GM21786 (cell line): ENCODE results near the gene IQCH.

ENCODE experiments used
- ATAC-seq: cut with Tn5 transposase; IDR thresholded peaks from one replicate; pipeline ENCODE4 v1.9.1; 2021; ENCODE audit not compliant: unreplicated experiment

The IQCH gene

DNA sequence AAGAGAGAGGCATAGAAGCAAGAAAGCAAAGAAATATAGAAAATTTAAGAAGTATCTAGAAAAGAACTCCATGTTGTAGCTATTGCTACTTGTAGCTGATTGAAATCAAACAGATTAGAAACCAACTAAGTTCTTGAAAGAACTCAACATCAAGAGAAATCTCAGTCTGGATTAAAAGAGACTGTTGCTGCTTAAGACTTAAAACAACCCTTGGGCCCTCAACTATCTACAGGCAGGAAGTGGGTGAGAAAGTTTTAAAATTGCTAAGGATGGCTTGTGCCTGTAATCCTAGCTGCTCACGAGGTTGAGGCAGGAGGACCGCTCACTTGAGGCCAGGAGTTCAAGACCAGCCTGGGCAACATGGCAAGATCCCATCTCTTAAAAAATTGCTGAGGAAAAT lies 227.1 kb downstream of the IQCH start:
- ATAC-seq = no peak

DNA sequence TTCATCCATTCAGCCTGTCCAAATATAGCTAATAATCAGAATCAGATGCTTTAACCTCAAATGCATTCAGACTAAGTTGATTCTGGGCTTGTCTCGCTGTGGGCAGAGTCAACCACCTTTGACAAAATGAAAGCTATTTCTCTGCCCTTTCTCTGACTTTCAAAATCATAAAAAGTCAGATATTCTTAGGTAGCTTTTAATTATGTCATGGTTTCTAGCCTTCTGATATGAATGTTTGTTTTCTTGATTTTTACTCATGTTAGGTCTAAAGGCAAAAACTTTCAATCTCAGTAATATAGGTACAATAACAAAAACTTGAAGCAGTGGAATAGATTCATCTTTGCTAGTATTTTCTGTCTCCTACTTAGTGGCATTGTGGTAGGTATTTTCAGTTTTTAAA lies 241.0 kb downstream of the IQCH start:
- no peak for ATAC-seq

DNA sequence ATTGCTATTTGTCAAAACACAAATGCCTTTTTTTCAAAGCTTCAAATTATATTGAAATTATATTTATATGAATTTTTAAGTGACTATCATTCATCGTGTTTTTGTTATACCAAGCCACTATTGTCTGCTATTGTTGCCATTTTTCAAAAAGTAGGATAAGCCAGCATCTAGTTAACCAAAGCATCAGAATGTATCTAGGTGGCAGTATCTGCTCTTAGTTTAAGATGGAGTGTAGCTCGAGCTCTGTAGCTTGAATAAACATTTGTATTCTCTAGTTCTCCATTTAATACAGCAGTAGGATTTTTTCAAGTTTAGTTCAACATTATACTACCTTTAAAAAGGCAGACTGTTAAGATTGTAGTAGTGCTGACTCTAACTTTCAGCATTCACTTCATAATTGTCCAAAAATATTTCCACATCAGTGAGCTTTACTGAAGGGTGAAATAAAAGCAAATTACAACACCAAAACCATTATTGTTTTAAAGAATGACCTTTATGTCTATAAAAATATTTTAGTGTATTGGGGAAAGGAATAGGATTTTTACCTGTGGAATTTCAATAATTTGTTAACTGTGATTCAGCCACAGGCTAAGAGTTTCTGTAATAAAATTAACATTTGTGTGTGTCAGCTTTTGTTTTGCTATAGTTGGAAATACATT lies 246.7 kb downstream of the IQCH start:
- ATAC-seq = no peak

DNA sequence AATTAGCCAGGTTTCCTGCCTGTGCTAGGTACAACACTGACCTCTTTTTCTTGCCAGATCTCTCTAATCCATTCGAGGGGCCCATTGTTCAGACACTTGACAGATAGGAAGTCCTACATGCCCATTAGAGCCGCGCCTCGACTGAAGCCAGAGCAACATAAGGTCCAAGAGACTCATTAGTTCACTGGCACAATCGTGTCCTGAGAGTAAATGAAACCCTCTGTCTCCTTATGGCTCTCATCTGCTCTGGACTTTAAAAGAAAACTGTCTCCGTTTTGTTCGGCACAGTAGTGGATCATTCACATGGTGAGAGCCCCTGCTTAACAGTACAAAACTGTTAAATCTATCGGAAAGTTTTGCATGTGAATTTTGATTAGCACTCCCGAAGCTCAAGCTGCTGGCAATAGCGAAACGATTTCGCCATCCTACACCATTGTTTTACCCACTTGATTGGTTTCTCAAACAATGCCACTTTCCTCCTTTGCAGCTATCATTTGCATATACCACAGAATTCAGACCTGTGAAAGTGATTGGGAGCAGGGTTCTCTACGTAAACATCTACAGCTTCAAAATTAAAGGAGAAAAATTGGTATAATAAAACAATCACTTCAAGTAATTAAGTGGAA lies 247.4 kb downstream of the IQCH start:
- ATAC-seq = no peak

DNA sequence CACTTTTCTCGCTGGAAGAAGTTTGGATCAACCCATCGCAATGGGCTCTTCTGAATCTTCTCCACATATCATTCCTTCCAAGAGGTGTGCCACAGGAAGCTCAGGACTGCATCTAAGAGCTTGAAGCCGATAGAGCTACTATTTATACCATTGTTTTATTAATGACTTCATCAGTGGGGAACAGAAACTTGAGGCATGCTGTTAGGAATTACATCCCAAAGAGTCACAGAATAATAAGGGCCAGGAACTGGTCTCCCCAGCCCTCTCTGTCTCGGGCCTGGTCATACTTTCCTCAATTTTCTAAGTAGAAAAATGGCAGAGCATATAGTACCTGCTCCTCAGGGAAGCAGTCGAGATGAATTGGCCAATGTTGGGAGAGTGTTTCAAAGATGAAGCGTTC lies 249.5 kb downstream of the IQCH start:
- ATAC-seq = no peak

DNA sequence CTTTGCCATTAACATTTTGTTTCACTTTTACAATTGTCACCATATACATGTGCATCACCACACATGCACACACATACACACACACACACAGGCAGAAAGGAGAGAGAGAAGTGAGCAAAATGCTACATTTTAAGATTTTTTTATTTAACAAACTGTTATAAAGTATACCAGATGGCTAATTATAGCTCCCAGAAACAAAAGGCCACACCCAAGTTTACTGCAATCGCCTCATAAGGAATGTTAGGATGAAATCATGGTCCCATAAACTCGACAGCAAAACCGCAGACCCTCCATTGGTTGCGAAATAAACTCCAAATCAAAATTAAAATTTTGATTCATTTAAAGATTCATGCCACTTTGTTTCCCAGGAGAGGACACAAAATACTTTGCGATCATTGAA lies 250.2 kb downstream of the IQCH start:
- no peak for ATAC-seq

DNA sequence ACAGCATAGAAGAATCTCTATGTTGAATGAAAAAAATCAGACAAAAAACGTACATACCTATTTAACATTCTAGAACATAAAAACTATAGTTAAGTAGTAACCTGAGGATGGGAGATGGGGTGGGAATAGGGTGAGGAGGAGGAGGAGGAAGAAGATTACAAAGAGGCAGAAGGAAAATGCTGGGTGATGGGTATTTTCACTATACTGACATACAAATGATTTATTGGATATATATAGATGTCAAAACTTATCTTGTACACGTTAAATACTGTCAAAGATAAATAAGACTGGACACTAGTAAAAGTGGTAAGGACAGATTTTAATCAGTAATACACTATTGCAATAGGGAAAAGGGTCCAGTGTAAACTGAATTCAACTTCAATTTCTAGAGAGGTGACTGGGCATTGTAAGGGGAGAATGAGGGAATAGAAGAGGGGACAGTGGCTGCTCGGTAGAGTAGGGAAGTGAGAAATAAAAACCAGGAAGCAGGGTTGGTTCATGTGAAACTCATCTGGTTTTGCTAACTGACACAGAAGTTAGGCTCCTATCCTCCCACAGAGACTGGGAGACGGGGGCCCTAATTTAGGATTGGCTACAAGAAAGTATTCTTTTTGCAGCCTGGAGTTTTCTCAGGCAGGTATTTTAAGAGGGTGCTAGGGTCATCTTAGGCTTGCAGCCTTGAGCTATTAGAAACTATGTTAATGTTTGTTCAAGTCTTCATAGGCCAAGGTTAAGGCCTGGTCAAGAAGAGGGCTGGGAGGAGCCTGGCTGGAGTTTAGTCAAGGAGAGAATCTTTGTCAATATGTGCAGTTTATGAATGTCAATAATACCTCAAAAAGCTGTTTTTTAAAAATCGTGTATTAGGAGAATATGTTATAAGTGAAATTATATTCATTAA lies 251.3 kb downstream of the IQCH start:
- no peak for ATAC-seq

DNA sequence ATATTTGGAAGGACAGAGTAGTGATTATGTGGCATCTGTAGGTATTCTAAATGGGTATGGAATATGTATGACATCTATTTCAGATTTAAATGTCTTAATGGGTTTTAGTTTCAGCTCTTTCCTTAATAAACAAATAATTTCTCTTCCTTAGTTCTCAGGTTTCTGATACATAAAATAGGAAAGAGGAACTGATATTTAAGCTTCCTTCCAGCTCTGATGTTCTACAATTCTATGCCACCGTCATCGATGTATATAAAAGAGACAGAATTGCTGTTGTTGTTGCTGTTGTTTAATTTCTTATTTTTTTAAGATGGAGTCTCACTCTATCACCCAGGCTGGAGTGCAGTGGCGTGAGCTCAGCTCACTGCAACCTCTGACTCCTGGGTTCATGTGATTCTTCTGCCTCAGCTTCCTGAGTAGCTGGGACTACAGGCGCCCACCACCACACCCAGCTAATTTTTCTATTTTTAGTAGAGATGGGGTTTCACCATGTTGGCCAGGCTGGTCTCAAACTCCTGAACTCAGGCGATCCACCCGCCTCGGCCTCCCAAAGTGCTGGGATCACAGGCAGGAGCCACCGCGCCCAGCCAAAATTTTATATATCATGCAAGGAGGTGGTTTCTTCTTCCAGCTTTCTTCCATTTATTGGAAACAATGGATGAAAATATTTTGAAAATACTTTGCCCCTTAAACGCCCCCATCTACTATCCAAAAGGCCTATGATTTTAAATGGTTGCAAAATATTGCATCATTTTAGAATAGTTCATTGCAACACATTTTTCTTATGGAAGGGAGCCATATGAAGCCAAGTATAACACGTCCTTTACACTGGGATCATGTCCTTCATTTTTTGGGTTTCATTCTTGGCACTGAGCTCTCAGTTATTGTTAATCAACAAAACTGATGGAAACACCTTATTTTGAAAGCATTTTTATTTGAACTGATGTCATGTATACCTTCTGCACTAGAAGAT lies 252.5 kb downstream of the IQCH start:
- no peak for ATAC-seq

DNA sequence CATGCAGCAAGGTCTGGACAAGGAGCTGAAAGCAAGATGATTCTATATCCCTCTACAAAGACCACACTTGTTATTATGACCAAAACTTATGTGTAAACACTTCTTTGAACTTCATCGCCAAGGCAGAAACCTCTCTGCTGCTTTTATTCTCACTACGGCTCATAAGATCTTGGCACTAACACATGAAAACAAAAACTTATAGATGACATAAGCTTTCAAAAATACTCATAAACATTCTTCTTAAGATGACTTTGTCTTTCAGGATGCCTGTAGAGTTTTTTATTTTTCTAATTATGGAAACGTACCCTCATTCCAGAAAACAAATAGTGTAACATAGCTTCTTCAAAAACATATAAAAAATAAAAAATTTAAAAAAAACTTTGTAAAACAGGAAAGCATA lies 253.8 kb downstream of the IQCH start:
- no peak for ATAC-seq

DNA sequence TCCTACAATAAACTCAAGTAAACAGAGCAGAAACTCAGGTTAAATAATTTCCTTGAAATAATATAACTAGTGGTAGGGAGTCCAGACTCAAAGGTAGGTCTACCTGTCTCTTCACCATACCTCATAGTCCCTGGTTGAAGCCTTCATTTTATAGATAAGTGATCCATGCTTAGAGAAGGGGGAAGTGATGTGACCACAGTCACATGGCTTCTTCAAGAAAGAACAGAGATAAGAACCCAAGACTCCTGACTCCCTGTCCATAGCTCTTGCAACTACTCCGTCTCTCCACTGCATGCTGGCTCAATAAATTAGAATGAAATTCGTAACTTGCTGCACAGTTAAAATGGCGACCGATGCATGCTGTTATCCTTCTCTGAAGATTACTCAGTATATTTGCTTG lies 255.3 kb downstream of the IQCH start:
- no peak for ATAC-seq

DNA sequence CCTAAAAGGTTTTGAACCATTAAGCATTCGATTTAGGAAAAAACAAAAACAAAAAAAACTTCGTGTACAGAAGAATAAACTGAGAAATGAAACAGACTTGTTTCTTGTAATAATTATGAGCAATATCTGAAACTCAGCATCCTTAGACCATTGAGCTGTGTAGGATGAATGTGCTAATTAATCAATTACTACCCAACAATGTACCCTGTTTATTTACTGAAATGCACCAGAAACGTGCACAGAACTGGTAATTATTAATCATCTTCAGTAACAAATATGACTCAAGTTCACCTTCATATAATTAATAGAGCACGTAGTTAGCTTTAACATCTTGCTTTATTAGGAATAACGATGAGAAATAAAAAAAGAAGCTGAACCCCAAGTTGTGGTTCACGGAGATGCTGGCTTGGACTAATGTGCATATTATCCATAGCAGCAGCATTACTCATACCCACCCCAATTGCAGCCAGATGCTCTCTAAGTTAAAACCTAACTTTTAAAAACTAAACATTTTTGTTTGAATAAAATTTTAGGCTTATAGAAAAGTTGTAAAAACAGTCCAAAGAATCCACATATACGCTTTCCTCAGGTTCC lies 256.1 kb downstream of the IQCH start:
- no peak for ATAC-seq

DNA sequence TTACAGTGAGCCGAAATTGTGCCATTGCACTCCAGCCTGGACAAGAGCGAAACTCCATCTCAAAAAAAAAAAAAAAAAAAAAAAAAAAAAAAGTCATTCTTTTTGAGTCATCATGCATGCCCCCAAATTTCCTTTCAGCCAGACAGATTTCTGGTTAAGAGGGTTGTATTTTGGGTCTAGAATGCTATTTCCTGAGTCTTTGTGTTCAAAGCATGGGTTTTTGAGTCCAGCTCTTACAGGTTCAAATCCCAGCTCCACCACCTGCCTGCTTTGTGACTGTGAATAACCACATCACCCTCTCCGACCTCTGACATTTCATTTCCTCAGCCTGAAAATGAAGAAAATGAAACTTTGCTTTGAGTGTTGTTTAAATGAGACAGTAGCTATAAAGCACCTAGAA lies 257.0 kb downstream of the IQCH start:
- ATAC-seq = no peak

DNA sequence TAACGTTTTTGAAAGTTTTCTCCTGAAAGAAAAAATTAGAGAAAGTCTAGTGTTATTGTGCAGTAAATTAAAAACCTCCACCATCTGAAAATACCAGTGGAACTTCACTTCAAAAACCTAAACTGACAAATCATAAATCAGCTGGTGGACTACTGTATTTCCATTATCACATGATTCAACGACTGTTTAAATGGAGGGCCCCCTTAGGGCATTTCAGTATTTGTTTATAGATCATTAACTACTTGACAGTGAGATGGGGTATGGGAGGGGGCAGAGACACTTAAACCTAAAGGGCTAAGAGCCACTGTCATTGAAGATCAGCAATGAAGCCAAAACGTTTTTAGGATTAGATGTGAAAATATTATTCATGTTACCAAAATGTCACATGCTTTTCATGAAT lies 257.6 kb downstream of the IQCH start:
- ATAC-seq = no peak

DNA sequence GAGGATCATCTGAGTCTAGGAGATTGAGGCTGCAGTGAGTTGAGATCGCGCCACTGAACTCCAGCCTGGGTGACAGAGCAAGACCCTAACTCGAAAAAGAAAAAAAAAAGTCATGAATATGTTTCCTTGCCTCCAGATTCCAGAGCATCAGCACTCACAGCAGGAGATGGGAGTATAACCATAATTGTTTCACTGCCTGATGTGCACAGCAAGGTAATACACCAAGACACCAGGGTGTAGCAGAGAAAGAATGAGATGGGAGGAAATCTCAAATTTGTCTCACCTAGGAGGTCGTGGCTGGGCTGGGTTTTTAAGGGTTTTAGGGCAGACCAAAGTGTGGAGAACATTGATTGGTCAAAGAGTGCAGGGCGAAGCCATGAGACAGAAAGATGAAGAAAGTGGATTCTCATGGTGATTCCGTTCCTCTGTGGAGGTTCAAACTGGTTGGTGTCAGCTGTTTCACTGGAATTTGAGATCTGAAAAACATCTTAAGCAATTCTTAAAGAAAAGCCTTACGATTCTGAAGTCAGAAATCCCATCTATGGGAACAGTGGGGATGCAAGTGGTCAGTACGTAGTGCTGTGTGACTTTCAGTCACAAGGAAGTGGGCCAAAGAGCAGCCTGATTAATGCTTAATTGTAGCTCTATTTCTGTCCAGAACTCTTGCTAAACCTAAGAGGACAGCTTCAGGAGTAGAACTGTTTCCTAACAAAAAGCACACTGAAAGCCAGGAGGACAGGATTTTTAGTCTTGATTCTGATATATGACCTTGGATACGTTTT lies 258.5 kb downstream of the IQCH start:
- no peak for ATAC-seq

DNA sequence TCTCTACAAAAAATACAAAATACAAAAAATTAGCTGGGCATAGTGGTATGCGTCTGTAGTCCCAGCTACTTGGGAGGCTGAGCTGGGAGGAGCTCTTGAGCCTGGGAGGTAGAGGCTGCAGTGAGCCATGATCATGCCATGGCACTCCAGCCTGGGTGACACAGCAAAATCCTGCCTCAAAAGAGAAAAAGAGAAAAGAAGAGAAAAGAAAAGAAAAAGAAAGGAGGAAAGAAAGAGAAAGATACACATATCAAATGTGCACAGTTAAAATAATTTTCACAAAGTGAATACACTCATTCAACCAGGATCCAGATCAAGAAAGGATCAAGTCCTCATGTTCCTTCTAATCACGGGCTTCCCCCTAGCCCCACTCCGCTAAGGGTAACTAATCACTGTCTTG lies 260.5 kb downstream of the IQCH start:
- no peak for ATAC-seq

DNA sequence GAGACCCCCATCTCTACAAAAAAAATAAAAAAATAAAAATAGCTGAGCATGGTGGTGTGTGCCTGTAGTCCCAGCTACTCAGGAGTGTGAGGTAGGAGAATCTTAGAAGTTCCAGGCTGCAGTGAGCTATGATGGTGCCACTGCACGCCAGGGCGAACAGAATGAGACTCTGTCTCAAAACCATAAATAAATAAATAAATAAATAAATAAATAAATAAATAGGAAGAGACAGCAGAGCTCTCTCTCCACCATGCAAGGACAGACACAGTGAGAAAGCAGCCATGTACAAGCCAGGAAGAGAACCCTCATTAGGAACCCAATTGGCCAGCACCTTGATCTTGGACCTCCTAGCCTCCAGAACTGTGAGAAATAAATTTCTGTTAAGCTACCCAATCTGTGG lies 261.0 kb downstream of the IQCH start:
- no peak for ATAC-seq

DNA sequence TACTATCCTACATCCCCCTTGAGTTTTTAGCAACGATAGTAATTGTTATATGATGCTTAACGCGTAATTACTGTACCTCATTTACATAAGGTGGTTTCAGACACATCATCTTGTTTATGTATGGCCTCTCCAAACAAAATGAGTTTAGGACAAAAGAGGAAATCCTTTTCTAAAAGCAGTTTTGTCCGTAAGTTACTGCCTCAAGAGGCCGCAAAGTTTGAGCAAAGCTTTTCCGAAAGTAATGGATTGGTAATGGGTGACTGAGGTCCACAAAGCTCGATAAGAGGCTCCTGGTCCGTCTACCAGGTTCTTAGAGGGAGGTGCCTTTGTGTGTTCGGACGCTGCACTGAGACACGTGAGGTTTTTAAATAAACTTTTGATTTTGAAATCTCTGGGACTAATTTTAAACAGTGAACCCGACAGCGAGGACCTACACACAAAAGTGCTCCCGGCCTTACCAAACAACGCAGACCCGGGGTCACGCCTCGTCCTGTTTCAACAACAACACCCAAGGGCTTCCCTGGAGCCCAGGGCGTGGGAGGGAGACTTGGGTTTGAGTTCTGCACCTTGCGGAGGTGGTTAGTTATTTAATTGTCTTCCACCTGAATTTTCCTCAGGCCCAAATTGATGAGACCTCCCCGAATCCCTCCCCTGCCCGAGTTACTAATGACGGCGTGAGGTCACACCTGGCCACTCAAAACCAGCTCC lies 265.9 kb downstream of the IQCH start:
- ATAC-seq = peak; percentile 13

DNA sequence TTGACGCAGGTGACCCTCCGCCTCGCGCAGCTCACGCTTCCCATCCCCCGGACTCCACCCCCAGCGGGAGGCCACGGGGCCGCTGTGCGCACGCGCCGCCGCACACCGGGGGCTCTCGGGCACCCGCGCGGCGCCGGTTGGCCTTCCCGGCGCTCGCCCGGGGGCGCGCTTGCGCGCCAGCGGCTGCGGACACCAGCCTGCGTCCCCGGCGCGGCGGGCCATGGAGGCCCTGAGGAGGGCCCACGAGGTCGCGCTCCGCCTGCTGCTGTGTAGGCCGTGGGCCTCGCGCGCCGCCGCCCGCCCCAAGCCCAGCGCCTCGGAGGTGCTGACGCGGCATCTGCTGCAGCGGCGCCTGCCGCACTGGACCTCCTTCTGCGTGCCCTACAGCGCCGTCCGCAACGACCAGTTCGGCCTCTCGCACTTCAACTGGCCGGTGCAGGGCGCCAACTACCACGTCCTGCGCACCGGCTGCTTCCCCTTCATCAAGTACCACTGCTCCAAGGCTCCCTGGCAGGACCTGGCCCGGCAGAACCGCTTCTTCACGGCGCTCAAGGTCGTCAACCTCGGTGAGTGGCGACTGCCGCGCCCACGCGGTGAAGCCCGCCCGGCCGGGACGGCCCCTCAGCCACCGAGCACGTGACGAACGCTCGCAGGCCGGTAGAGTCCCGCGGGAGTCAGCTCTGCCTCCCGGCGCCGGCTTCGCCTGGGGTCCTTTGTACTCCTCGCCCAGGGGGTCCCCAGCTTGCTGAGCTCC lies 266.6 kb downstream of the IQCH start, which contains the start of gene C15orf61:
TSS of gene C15orf61 (plus strand) at position 103 of the 754 bp plus-strand sequence. CDS start at position 221, 118 bp downstream.
- peak; percentile 64 for ATAC-seq
